BJ (cell line): Measurements from ENCODE around the gene ATP10A. TPM values are rescaled to one million over a fixed set of nuclear protein-coding genes. Genes with fewer than 3 reads are reported as not detected.

ENCODE experiments used
- CTCF ChIA-PET: fragments of 350-600 bp; formaldehyde crosslinking; extraction: SDS; loops from one replicate; lab custom pipeline; 2021; ENCODE audit warnings: antibody characterized with exemption, inconsistent platforms; lab: Yijun Ruan, JAX
- POLR2A ChIA-PET: fragments of 300-600 bp; sonication (Branson Sonifier 250); formaldehyde crosslinking; extraction: SDS; loops from one replicate; lab custom pipeline; 2021; ENCODE audit warnings: antibody characterized with exemption; lab: Charles Lee
- DNase-seq: peaks from one replicate; pipeline ENCODE4 v3.0.0-alpha.2; 2011; ENCODE audit warnings: low read depth
- H3K27me3 ChIP-seq: 2 replicates; pipeline ENCODE4 v1.6.0; 2011; ENCODE audit warnings: low read length; ENCODE audit not compliant: control insufficient read depth, insufficient read depth
- H3K36me3 ChIP-seq: 2 replicates; pipeline ENCODE4 v1.5.1; 2011; ENCODE audit warnings: low read length; ENCODE audit not compliant: control insufficient read depth, insufficient read depth
- H3K4me3 ChIP-seq: 2 replicates; pipeline ENCODE4 v1.5.1; 2011; ENCODE audit warnings: low read depth, mild to moderate bottlenecking, control low read depth, low read length
- polyA plus RNA-seq: library from polyadenylated mRNA; depleted of rRNA; stranded (reverse); fragments of >200 nt; gene quantifications from 2 replicates; pipeline ENCODE4 v1.2.3, GENCODE V29; 2011
- TF ChIP-seq, protein P1 (sequence below): IDR thresholded peaks from 2 replicates; pipeline ENCODE4 v1.5.1; 2011; ENCODE audit warnings: low read depth, mild to moderate bottlenecking, control low read depth, inconsistent platforms, low read length, moderate library complexity; ENCODE audit not compliant: insufficient read depth

The ATP10A gene
- polyA plus RNA-seq, 1 experiment = 28.0 TPM

DNA sequence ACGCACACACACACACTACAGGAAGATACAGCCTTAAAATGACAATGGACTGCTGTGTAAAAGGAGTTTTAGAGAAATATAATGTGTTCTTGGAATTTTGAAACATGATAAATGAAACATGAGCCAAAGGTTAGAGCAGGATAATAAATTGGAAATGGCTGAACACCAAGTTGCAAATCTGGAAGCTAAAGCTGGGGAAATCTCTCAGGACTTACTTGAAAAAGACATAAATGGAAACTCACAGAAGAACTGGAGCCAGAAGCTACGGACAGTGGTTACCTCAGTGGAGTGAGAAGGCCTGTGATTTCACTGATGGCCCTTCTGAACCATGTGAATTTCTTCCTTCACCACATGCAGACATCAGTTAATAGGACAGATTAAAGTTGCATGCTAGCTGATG lies 37.3 kb upstream of the ATP10A start:
- POLR2A ChIA-PET = no interaction called here
- DNase-seq = no peak

DNA sequence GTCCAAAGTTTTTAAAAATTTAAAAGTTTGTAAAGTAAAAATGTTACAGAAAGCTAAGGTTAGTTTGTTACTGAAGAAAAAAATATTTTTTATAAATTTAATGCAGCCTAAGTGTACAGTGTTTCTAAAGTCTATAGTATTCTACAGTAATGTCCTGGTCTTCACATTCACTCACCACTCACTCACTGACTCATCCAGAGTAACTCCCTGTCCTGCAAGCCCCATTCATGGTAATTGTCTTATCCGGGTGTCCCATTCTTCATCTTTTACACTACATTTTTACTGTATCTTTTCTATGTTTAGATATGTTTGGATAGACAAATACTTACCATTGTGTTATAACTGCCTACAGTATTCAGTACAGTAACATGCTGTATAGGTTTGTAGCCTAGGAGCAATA lies 36.7 kb upstream of the ATP10A start:
- H3K27me3 ChIP-seq = no peaks in the 10 kb centered on the region
- DNase-seq = no peak
- no peaks in the 10 kb centered on the region for H3K36me3 ChIP-seq
- H3K4me3 ChIP-seq = no peak overlapping the region
- ChIA-PET CTCF (interaction anchor here (0.6 to 0.9 kb wide), 2 partner anchors 15 to 34 kb away, joined by 4 to 5 read pairs; no protein-coding TSS in a partner anchor), POLR2A (no interaction called here)
- TF ChIP-seq, protein P1, sequence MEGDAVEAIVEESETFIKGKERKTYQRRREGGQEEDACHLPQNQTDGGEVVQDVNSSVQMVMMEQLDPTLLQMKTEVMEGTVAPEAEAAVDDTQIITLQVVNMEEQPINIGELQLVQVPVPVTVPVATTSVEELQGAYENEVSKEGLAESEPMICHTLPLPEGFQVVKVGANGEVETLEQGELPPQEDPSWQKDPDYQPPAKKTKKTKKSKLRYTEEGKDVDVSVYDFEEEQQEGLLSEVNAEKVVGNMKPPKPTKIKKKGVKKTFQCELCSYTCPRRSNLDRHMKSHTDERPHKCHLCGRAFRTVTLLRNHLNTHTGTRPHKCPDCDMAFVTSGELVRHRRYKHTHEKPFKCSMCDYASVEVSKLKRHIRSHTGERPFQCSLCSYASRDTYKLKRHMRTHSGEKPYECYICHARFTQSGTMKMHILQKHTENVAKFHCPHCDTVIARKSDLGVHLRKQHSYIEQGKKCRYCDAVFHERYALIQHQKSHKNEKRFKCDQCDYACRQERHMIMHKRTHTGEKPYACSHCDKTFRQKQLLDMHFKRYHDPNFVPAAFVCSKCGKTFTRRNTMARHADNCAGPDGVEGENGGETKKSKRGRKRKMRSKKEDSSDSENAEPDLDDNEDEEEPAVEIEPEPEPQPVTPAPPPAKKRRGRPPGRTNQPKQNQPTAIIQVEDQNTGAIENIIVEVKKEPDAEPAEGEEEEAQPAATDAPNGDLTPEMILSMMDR = no peak

More for the DNA sequence above, 37.3 kb upstream of the ATP10A start:
- Histone ChIP-seq H3K36me3 (no peaks in the 10 kb centered on the region), H3K27me3 (no peaks in the 10 kb centered on the region), H3K4me3 (no peak overlapping the region)
- CTCF ChIA-PET = interaction anchor here (0.5 to 0.6 kb wide), 2 partner anchors 16 to 494 kb away, joined by 3 to 4 read pairs; no protein-coding TSS in a partner anchor
- TF ChIP-seq, protein P1 = no peak

- no peak for DNase-seq
- H3K27me3 ChIP-seq = no peaks in the 10 kb centered on the region
- POLR2A ChIA-PET = no interaction called here
- no peak overlapping the region for H3K4me3 ChIP-seq
- CTCF ChIA-PET = interaction anchor here (0.6 to 0.7 kb wide), 2 partner anchors 18 to 39 kb away, joined by 3 read pairs; no protein-coding TSS in a partner anchor
- H3K36me3 ChIP-seq = no peaks in the 10 kb centered on the region
- TF ChIP-seq, protein P1 = no peak
Observed at GRCh38 chr15:25897658-25898057, 34.5 kb upstream of the ATP10A start.

- POLR2A ChIA-PET = no interaction called here
Observed at GRCh38 chr15:25894371-25894902, 31.3 kb upstream of the ATP10A start.

DNA sequence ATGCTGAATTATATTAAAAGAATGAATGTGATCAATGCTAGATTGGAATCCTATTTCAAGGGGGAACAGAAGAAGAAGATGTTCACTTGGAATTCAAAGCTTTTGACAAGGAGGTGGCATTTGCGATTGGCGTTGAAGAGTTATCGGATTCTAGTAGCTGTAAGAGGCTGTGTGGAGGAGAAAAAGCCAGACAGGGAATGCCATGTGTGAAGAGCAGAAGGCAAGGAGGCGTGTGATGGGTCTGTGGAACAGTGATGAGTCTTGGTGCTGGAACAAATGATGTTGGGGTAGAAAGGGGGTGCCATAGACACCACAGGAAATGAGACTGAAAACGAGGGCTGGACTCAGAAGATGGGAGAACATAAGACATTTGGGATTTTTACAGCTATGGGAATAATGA lies 30.5 kb upstream of the ATP10A start:
- no peak for DNase-seq
- ChIA-PET CTCF (interaction anchor here (1.8 kb wide), 1 partner anchor 10 kb away, joined by 8 read pairs; no protein-coding TSS in a partner anchor), POLR2A (no interaction called here)
- Histone ChIP-seq H3K27me3 (no peaks in the 10 kb centered on the region), H3K36me3 (no peaks in the 10 kb centered on the region), H3K4me3 (no peak overlapping the region)
- TF ChIP-seq, protein P1 = no peak

More at GRCh38 chr15:25894371-25894902, 31.3 kb upstream of the ATP10A start:
- H3K27me3 ChIP-seq = no peaks in the 10 kb centered on the region
- no peak overlapping the region for H3K4me3 ChIP-seq
- H3K36me3 ChIP-seq = no peaks in the 10 kb centered on the region
- no peak for DNase-seq
- CTCF ChIA-PET = interaction anchor here (1.8 kb wide), 1 partner anchor 9 kb away, joined by 8 read pairs; no protein-coding TSS in a partner anchor
- TF ChIP-seq, protein P1 = no peak
